GDM1 (cell line): ENCODE measurements around the gene NFIA.

ENCODE experiments used
- DNase-seq: peaks from one replicate; lab custom pipeline; 2025; lab: John Stamatoyannopoulos, UW

NFIA gene

GRCh38 chr1:61082311-61083012, at the start of gene NFIA:
Gene NFIA, plus strand, starts transcription at chr1:61082561.
- no peak for DNase-seq

- no peak for DNase-seq
Observed at GRCh38 chr1:61035880-61036279, 46.5 kb upstream of the NFIA start.

- no peak for DNase-seq
Observed at GRCh38 chr1:61042466-61043009, 39.8 kb upstream of the NFIA start.

- DNase-seq = no peak
Observed at GRCh38 chr1:61043010-61043820, 39.1 kb upstream of the NFIA start.

- no peak for DNase-seq
Observed at GRCh38 chr1:61046434-61046833, 35.9 kb upstream of the NFIA start.

- no peak for DNase-seq
Observed at GRCh38 chr1:61047061-61047460, 35.3 kb upstream of the NFIA start.

- DNase-seq = peak; percentile 48
Observed at GRCh38 chr1:61049850-61050540, 32.4 kb upstream of the NFIA start.

- no peak for DNase-seq
Observed at GRCh38 chr1:61050541-61051442, 31.6 kb upstream of the NFIA start.

GRCh38 chr1:61051443-61051718, 31.0 kb upstream of the NFIA start:
- DNase-seq = no peak

- no peak for DNase-seq
Observed at GRCh38 chr1:61051719-61052394, 30.5 kb upstream of the NFIA start.

- DNase-seq = no peak
Observed at GRCh38 chr1:61052395-61053225, 29.8 kb upstream of the NFIA start.

- DNase-seq = no peak
Observed at GRCh38 chr1:61053226-61053711, 29.1 kb upstream of the NFIA start.

GRCh38 chr1:61053712-61054600, 28.4 kb upstream of the NFIA start:
- DNase-seq = no peak

GRCh38 chr1:61054601-61054993, 27.8 kb upstream of the NFIA start:
- DNase-seq = no peak

GRCh38 chr1:61055110-61055614, 27.2 kb upstream of the NFIA start:
- DNase-seq = no peak

- DNase-seq = no peak
Observed at GRCh38 chr1:61056196-61056572, 26.2 kb upstream of the NFIA start.

- no peak for DNase-seq
Observed at GRCh38 chr1:61056573-61057439, 25.6 kb upstream of the NFIA start.
